Left lung (tissue), 10 donors: ENCODE measurements around the gene TACC2. TPM values are rescaled to one million over a fixed set of nuclear protein-coding genes. Genes with fewer than 3 reads are reported as not detected.

Experiments used
- ATAC-seq: fragments of 200-7000 bp; cut with Tn5 transposase; one replicate; pipeline ENCODE4 v1.9.1; 2020; ENCODE audit warnings: moderate library complexity
- DNase-seq, 4 donors: peaks; one replicate each; pipeline ENCODE4 v3.0.0-alpha.2; 2013 to 2020
- H3K27ac ChIP-seq, 2 donors: fragments of 200-600 bp; sonication (generic) in 1 of 2; one replicate each; pipeline versions ENCODE4 v1.5.0 to v1.8.0; 2020 to 2021
- H3K27me3 ChIP-seq, 2 donors: fragments of 200-600 bp; sonication (generic) in 1 of 2; one replicate each; pipeline versions ENCODE4 v1.5.0 to v1.8.0; 2020 to 2021
- H3K36me3 ChIP-seq, 2 donors: fragments of 200-600 bp; sonication (generic) in 1 of 2; one replicate each; pipeline versions ENCODE4 v1.5.0 to v1.8.0; 2020 to 2021
- H3K4me1 ChIP-seq, 2 donors: fragments of 200-600 bp; one replicate each; pipeline ENCODE4 v1.8.0; 2021
- H3K4me3 ChIP-seq, 2 donors: fragments of 200-600 bp; sonication (generic) in 1 of 2; one replicate each; pipeline versions ENCODE4 v1.5.0 to v1.8.0; 2020 to 2021; ENCODE audit warnings: mild to moderate bottlenecking in 1 of 2
- H3K9me3 ChIP-seq, 2 donors: fragments of 200-600 bp; sonication (generic) in 1 of 2; one replicate each; pipeline versions ENCODE4 v1.5.0 to v1.8.0; 2020 to 2021
- CTCF ChIP-seq, 2 donors: fragments of 200-600 bp; sonication (generic) in 1 of 2; IDR thresholded peaks; one replicate each; pipeline versions ENCODE4 v1.5.0 to v1.8.0; 2021; ENCODE audit warnings: antibody characterized with exemption in 2 of 2
- intact Hi-C, 2 donors: fragments of 100-400 bp; cut with DNase I; formaldehyde crosslinking; loops; one replicate each; pipeline versions ENCODE4 v1.11.2 to v1.14.2; 2022
- polyA plus RNA-seq, 6 donors: library from polyadenylated mRNA; unstranded; fragments of 120-200 nt; gene quantifications; one replicate each; pipeline ENCODE4 v1.2.1, GENCODE V29; 2013; ENCODE audit not compliant: insufficient read length in 6 of 6
- total RNA-seq, 2 donors: library from RNA; stranded (reverse); fragmentation: NEBNext Ultra II Directional; extraction: Animal tissue kit (Norgen Biotek cat#: 25700); gene quantifications; one replicate each; pipeline ENCODE4 v1.2.1, GENCODE V29; 2021
- donor health status: DM: no; HTN: yes; CAD: no.
- donor health status: DM: no; HTN: no; CAD: no.

The TACC2 gene
- total and polyA plus RNA-seq, 8 donors, result 21.0 to 193 (median 23.9) TPM

- H3K27me3 ChIP-seq, result no peaks in the 10 kb centered on the region
- DNase-seq (no peak), ATAC-seq (no peak)
- no peak for TF ChIP-seq CTCF (IDR thresholded peaks at IDR 0.05)
- H3K36me3 ChIP-seq, result no peaks in the 10 kb centered on the region
- H3K4me1 ChIP-seq, result peaks cover 0 to 2% of the 10 kb centered on the region in 2 donors
- intact Hi-C loops, result loop anchor here in 1 of 2 donors (10.0 kb wide), 1 partner anchor 141 kb away; no protein-coding TSS in a partner anchor
- no peak overlapping the region for H3K4me3 ChIP-seq
- no peak overlapping the region for H3K27ac ChIP-seq
- H3K9me3 ChIP-seq, result no peaks in the 10 kb centered on the region
These were observed 305.0 kb downstream of the TACC2 start for GRCh38 chr10:122293961-122294380.

GRCh38 chr10:122294511-122295450, 305.8 kb downstream of the TACC2 start:
- H3K4me3 ChIP-seq, result no peak overlapping the region
- peaks cover 0 to 4% of the 10 kb centered on the region in 2 donors for H3K4me1 ChIP-seq
- TF ChIP-seq CTCF (IDR thresholded peaks at IDR 0.05), result no peak
- H3K27ac ChIP-seq, result no peak overlapping the region
- H3K27me3 ChIP-seq, result no peaks in the 10 kb centered on the region
- intact Hi-C loops, result loop anchor here in 1 of 2 donors (5.0 to 10.0 kb wide), 2 partner anchors 140 to 268 kb away; partner anchors contain the start of gene DMBT1
- ATAC-seq, result no peak
- H3K9me3 ChIP-seq, result no peaks in the 10 kb centered on the region
- H3K36me3 ChIP-seq, result no peaks in the 10 kb centered on the region
- no peak for DNase-seq

GRCh38 chr10:122295451-122295809, 306.5 kb downstream of the TACC2 start:
- peak; percentile 56 for ATAC-seq
- TF ChIP-seq CTCF (IDR thresholded peaks at IDR 0.05), result no peak
- no peaks in the 10 kb centered on the region for H3K36me3 ChIP-seq
- H3K4me3 ChIP-seq, result no peak overlapping the region
- intact Hi-C loops, result loop anchor here in 1 of 2 donors (5.0 to 10.0 kb wide), 2 partner anchors 139 to 267 kb away; partner anchors contain the start of gene DMBT1
- H3K4me1 ChIP-seq, result peaks cover 0 to 4% of the 10 kb centered on the region in 2 donors
- H3K27ac ChIP-seq, result no peak overlapping the region
- no peaks in the 10 kb centered on the region for H3K27me3 ChIP-seq
- no peaks in the 10 kb centered on the region for H3K9me3 ChIP-seq
- DNase-seq, result no peak

GRCh38 chr10:122296363-122297120, 307.6 kb downstream of the TACC2 start:
- ATAC-seq (no peak), DNase-seq (no peak)
- Histone ChIP-seq H3K36me3 (no peaks in the 10 kb centered on the region), H3K4me3 (no peak overlapping the region), H3K9me3 (no peaks in the 10 kb centered on the region), H3K4me1 (peaks cover 0 to 4% of the 10 kb centered on the region in 2 donors), H3K27me3 (no peaks in the 10 kb centered on the region), H3K27ac (no peak overlapping the region)
- no peak for TF ChIP-seq CTCF (IDR thresholded peaks at IDR 0.05)
- intact Hi-C loops, result loop anchor here in 1 of 2 donors (5.0 to 10.0 kb wide), 2 partner anchors 138 to 266 kb away; partner anchors contain the start of gene DMBT1
